ENCODE results near the gene TMPRSS11A. TPM values are rescaled to one million over a fixed set of nuclear protein-coding genes. Genes with fewer than 3 reads are reported as not detected.

The TMPRSS11A gene
- total and polyA plus RNA-seq, 12 donors = 0.03 TPM; not detected in 11

GRCh38 chr4:67988991-67989390, 25.7 kb upstream of the TMPRSS11A start:
- H3K27ac ChIP-seq = no peak overlapping the region
- TF ChIP-seq CTCF (IDR thresholded peaks at IDR 0.05) = no peak
- TF ChIP-seq POLR2A (IDR thresholded peaks at IDR 0.05) = no peak
- WGBS, 4 donors = 75 to 93% (median 86%) methylated on average over 5 of the region's 5 CpGs
- no peak overlapping the region for H3K4me3 ChIP-seq
- no peaks in the 10 kb centered on the region for H3K4me1 ChIP-seq (replicated peaks in 1 of 2)
- no peak for DNase-seq
- no peaks in the 10 kb centered on the region for H3K27me3 ChIP-seq
- no peaks in the 10 kb centered on the region for H3K36me3 ChIP-seq (replicated peaks in 1 of 2)
- no peaks in the 10 kb centered on the region for H3K9me3 ChIP-seq (replicated peaks in 1 of 3)
- intact Hi-C loops (cut with DNase I) = no loop called here

DNA sequence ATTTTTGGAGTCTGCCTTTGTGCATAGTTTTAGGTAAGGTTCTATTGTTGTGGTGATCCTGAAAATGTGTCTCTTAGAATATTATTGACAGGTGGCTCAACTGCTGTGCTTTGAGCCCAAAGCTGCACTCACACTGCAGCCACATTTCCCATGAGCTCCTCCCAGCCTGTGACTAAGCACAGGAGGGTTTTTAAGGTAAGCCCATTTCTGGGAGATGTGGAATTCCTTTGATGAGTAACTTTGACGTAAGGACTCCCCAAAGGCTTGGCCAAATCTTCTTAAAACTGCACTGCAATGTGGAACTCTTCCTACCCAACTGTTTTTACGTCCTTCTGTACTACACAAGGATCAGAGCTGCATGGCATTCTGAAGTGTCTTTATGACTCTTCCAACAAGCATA, 20.0 kb upstream of the TMPRSS11A start:
- Histone ChIP-seq H3K4me3 (no peak overlapping the region), H3K4me1 (replicated peaks in 1 of 2) (no peaks in the 10 kb centered on the region), H3K27me3 (no peaks in the 10 kb centered on the region), H3K36me3 (replicated peaks in 1 of 2) (no peaks in the 10 kb centered on the region), H3K27ac (no peak overlapping the region), H3K9me3 (replicated peaks in 1 of 3) (no peaks in the 10 kb centered on the region)
- WGBS, 4 donors = 28 to 62% (median 48%) methylated on average over 2 of the region's 2 CpGs
- no peak for DNase-seq
- TF ChIP-seq CTCF (IDR thresholded peaks at IDR 0.05) (no peak), POLR2A (IDR thresholded peaks at IDR 0.05) (no peak)
- intact Hi-C loops (cut with DNase I) = no loop called here

- Histone ChIP-seq H3K27me3 (no peaks in the 10 kb centered on the region), H3K4me3 (no peak overlapping the region), H3K4me1 (replicated peaks in 1 of 2) (no peaks in the 10 kb centered on the region), H3K36me3 (replicated peaks in 1 of 2) (no peaks in the 10 kb centered on the region), H3K27ac (no peak overlapping the region), H3K9me3 (replicated peaks in 1 of 3) (no peaks in the 10 kb centered on the region)
- WGBS, 4 donors = 85 to 96% (median 86%) methylated on average over 6 of the region's 6 CpGs
- no peak for TF ChIP-seq CTCF (IDR thresholded peaks at IDR 0.05)
- TF ChIP-seq POLR2A (IDR thresholded peaks at IDR 0.05) = no peak
- intact Hi-C loops (cut with DNase I) = no loop called here
- DNase-seq = no peak
Measured at GRCh38 chr4:67980512-67980911, 17.2 kb upstream of the TMPRSS11A start.

DNA sequence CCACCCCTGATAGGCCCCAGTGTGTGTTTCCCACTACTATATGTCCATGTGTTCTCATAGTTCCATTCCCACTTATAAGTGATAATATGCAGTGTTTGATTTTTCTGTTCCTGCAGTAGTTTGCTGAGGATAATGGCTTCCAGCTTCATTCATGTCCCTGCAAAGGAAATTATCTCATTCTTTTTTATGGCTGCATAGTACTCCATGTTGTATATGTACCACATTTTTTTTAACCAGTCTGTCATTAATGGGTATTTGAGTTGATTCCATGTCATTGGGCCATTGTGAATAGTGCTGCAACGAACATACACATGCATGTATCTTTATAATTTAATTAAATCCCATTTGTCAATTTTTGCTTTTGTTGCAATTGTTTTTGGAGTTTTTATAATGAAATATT, 10.3 kb upstream of the TMPRSS11A start:
- H3K4me3 ChIP-seq = no peak overlapping the region
- 66 to 77% (median 72%) methylated on average over 1 of the region's 1 CpG for WGBS, 4 donors
- no peaks in the 10 kb centered on the region for H3K36me3 ChIP-seq (replicated peaks in 1 of 2)
- no peak overlapping the region for H3K27ac ChIP-seq
- TF ChIP-seq POLR2A (IDR thresholded peaks at IDR 0.05) (no peak), CTCF (IDR thresholded peaks at IDR 0.05) (no peak)
- H3K9me3 ChIP-seq (replicated peaks in 1 of 3) = no peaks in the 10 kb centered on the region
- intact Hi-C loops (cut with DNase I) = no loop called here
- no peaks in the 10 kb centered on the region for H3K27me3 ChIP-seq
- no peaks in the 10 kb centered on the region for H3K4me1 ChIP-seq (replicated peaks in 1 of 2)
- DNase-seq = no peak

All from adrenal gland (tissue), 12 donors.